GM23248 (cell line): Measurements from ENCODE around the gene SEMA7A.

Experiments used
- EZH2 ChIP-seq: fragments of 200-600 bp; sonication (generic); IDR thresholded peaks from 2 replicates; pipeline ENCODE4 v1.6.1; 2018; ENCODE audit warnings: antibody characterized with exemption, mild to moderate bottlenecking; ENCODE audit not compliant: insufficient read depth, poor library complexity, severe bottlenecking
- EZH2phosphoT487 ChIP-seq: fragments of 200-600 bp; sonication (generic); IDR thresholded peaks from 2 replicates; pipeline ENCODE4 v1.6.1; 2018; ENCODE audit warnings: antibody characterized with exemption, moderate library complexity, mild to moderate bottlenecking, low read depth; ENCODE audit not compliant: insufficient read depth

DNA sequence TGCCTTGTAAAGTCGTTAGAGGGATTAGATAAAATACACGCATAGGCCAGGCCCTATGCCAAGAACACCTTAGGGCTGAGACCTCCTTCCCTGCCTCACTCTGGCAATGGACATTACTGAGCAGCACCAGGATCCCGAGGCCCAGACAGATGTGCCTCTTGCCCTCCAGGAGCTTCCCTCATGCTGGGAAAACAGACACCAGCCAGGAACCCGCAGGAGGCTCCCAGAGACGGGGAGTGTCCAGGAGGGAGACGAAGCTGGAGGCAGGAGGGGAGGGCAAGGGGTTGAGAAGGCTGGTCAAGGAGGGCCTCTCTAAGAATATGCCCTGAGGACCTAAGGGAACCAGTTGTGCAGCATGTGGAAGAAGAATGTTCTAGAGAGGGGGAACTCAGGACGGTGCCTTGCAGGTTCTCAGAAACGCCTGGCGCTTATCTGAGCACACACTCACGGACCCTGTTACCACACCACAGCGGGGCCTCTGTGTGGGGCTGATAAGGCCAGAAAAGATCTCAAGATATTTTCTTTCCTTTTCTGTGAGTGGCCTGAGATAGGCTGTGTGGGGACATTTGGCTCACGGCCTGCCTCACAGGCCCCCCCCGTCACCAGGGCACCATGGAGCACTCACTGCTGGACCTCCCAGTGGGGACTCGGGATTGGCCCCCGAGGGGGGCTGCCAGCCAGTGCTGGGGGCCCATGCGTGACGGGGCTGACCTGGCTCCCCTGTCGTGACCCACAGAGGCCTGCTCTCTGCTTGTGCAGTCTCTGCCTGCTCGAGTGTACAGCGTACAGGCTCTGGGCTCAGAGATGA is 44.3 kb downstream of the SEMA7A start:
- TF ChIP-seq EZH2 (no peak), EZH2phosphoT487 (no peak)
